Stimulated activated CD4-positive, alpha-beta T cell treated with anti-CD3 and anti-CD28 coated beads, Interleukin-1b, Interleukin-23, amount 100 ng/mL, for 1 hour (primary cell): ENCODE measurements around the gene HSPA12A.

ENCODE experiments used
- DNase-seq, 2 donors: peaks; one replicate each; pipeline ENCODE4 v3.0.0-alpha.2; 2020; ENCODE audit warnings: low read depth in 2 of 2

HSPA12A gene

DNA sequence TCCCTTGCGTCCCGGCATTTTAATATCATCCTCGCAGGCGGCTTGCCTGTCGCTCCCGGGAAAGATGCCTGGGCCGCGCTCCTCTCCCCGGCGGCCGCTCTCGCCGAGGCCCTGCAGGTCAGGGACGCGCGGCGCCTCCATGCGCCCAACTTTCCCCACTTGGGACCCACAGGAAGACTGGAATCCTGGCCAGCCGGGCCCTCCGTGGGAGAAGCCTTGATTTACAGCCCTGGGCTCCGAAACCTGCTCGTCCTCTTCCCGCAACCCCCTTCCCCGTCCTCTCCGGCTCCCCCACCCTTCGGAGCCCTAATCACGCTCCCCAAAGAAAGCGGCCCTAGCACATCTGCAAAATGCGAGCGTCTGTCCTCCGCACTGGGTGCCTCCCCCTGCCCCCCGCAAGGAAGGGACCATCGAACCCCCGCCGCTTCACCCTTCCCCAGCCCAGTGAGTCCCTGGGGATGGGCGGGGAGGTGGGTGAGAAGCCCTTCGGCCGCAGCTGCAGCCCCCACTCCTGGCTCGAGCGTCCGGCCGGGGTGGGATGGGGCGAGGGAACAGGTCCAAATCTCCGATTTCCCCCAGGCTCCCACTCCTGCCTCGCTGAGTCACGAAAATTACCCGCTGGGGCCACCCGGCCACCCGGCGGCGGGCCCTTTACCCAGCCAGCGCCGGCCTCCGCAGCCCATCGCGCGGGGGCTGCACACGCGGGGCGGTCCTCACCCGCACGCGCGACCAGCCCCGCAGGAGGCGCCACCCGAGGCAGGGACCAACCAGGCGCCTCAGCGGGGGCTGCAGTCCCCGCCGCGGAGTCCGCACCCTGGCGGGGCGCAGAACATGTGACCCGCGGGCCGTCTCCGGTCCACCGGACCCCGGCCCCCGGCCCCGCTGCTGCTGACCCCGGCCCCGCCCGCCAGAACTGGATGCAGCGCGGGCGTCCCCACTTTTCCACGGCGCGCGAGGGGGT is 695 bp downstream of the HSPA12A start:
- no peak for DNase-seq

- no peak for DNase-seq
Measured at GRCh38 chr10:116740971-116741370, 1.4 kb downstream of the HSPA12A start.

- DNase-seq = no peak
Measured at GRCh38 chr10:116738339-116738738, 4.0 kb downstream of the HSPA12A start.

DNA sequence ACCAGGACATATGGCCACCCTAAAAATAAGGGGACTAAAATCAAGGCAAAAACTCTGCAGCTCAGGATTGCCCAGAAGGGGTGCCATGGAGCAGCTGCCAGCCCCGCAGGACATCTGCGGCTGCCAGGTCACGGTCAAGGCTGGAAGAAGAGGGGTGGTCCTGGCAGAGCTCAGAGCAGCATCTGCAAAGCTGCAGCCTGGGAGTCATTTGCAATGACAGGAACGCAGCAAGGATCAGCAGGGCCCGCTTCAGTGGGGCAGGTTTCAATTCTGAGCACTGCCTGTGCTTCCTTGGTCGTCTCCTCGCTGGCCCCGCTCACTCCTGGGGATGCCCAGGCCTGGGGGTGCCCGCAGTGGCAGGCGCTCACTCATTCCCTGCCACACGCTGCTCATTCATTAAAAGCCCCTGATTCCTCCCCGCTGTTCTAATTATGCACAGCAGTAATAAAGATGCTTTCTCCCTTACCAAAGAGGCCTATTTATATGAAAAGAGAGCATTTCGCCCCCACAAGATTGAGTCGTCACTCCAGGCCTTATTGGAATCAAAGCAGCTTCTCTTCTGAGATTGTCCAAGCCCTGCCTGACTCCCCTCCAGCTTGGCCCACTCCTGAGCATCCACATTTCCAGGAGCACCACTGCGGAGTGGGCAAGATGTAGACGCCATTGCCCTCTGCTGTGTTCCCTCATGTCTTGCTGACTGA is 4.6 kb downstream of the HSPA12A start:
- DNase-seq = no peak

GRCh38 chr10:116733566-116733965 is 8.8 kb downstream of the HSPA12A start:
- no peak for DNase-seq

DNA sequence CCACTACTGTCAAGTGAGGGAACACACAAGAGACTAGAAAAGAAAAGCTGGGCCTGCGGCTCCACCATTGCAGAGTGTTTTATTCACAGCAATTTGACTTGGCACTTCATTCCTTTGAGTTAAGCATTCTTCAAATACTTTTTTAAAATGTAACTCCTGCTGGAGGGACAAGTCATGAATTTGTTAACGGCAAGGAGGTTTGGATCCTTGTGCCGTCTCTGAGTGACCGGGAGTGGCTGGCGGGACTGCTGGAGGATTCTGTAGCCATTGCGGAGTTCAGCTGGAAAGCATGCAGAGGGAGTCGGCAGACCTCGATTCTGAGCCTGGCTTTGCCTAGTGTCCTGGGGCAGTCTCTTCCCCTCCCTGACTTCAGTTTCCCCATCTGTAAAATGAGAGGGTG is 9.8 kb downstream of the HSPA12A start:
- no peak for DNase-seq

DNA sequence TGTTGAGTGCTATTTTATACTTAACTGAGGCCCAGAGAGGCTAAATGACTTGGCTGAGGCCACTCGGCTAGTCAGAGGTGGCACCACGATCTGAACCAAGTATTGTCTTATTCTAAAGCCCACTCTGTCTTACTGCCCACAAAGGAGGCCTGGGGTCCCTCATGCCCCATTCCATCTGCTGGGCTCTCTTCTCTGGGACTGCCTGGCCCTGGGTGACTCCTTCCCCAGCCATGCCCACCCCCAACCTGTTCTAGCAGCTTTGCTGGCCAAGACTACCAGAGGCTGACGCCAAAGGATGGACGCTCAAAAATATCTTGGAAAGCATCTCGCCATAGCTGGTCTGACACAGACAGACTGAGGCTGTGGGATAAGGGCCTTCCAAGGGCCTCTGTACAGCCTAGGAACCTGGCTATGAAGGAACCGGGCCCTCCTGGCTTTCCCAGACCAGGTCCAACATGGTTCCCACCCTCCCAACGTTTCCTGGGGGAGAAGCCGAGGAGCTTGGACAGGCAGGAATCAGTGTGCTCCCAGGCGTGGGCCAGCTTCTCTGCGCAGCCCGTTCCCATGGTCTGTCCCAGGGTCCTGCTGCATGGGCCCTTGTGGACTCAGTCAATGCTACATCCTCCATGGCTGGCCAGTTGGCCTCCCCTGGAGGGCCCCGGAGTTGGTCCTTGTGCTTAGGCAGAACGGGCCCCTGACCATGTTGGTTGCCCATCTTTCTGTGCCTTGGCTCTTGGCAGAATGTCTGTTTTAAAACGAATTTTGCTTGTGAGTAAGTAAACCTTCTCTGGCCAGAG is 11.7 kb downstream of the HSPA12A start:
- DNase-seq = no peak

DNA sequence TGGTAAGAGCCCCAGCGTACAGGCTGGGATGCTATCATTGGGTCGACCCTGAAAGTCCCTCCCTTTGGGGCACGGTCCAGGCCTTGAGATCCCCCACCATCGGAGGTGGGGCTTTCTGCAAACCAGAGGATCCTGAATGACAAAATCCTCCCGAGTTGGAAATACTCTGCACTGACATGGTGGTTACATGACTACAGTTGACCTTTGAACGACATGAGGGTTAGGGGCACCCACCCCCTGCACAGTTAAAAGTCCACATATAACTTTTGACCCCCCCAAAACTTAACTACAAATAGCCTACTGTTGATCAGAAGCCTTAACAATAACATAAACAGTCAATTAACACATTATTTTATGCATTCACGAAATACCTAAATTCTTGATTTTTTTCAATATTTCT is 13.1 kb downstream of the HSPA12A start:
- DNase-seq = no peak

- no peak for DNase-seq
Measured at GRCh38 chr10:116728526-116729096, 13.8 kb downstream of the HSPA12A start.

GRCh38 chr10:116723428-116724281 is 18.7 kb downstream of the HSPA12A start:
- peak in 1 of 2 donors; percentile 11 for DNase-seq

- no peak for DNase-seq
Measured at GRCh38 chr10:116722736-116723427, 19.5 kb downstream of the HSPA12A start.

DNA sequence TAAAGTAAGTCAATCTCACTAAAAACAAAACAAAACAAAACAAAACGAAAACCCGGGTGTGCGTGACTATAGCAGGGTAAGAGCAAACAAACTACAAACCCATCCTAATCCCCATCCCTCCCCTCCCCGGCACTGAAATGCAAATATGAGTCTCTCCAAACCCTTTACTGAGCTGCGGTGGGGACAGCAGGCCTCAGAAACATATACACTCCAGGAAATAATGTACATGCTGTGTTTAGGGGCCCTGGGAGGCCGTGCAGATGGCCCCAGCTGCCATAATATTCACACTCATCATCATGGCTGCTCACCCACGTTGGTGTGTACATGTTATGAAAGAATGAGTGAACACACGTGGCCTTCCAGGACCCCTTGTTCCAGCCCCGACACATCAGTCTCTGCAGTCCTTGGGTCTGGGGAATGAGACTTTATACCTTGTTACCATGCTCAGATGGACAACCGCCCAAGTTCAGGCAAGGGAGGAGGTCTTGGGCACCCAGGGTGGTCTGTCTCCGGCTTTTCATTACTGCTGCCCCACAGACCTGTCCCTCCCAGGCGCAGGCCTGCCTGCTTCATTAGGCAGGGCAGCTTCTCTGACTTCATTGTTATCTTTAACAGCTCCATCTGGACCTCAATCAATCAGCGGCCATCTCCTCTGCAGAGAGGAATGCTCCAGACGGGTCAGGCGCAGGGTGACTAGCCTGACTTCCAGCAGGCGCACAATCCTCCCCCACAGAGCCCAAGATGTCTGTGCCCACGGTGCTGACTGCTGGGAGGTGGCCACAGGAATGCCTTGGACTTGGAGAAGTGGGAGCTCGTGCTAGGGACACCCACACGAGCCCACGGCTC is 20.6 kb downstream of the HSPA12A start:
- no peak for DNase-seq

- DNase-seq = no peak
Measured at GRCh38 chr10:116720668-116721546, 21.5 kb downstream of the HSPA12A start.

- no peak for DNase-seq
Measured at GRCh38 chr10:116720241-116720643, 22.1 kb downstream of the HSPA12A start.

- DNase-seq = no peak
Measured at GRCh38 chr10:116719804-116720203, 22.6 kb downstream of the HSPA12A start.

DNA sequence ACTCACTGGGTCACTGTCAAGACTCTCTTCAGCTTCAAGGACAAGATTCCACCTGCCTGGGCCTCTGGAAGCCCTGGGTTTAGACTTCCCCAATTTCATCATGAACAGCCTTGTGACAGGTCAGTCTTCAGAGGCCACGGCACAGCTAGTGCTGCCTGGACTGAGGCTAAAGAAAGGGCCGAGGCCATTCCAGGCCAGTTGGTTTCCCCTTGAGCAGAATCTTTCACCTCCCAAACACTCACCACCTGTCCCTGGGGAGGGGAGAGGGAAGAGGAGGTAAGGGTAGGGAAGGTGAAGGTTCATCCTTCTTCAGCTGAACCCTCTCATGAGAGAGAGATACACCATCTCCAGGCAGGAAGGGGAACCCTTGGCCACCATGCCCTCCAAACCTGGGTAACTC is 24.3 kb downstream of the HSPA12A start:
- no peak for DNase-seq

DNA sequence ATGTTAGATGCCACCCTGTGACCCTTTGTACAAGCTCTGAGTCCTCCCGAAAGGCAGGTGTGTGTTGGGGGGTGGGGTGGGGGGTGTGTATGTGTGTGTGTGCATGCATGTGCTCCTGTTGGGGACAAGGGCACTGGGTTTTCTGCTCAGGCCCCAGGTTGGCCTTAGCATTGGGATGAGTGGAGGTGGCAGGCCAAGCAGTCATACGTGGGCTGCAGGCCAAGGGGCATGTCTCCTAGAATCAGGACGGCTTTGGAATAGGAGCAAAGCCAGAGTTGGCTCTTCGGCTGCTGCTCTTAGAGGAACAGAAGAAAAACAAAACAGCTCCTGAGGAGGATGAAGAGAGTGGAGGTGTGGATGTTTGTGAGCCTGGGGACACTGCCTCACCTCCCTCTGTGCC is 26.0 kb downstream of the HSPA12A start:
- DNase-seq = no peak

DNA sequence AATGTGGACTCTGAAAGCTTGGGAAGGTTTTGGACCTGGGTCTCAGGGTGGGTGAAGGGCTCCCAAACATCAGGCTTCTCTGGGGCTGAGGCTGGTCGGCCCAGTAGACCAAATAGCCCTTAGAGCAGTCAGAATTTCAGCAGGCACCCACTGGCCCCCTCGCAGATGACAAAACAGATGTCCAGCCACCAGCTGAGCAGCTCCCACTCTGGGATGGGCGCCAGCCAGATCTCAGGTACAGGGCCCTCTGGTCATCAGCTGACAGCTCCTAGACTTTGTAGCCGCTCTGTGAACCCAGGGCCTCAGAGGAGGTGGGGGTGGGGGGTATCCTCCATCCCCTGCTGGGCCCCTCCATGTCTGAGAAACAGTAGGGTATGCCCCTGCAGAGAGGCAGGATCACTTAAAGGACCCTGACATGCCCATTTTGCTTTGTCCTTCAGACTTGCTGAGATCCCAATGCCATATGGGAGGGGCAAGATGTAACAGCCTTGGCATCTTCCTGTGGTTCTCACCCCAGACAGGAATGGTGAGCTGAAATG is 26.5 kb downstream of the HSPA12A start:
- DNase-seq = no peak
